NCI-H2227 treated with DMSO at 0.1 percent for 48 hours (cell line): ENCODE measurements around the gene FAM78A.
"Not testable (repeated sequence)": the region's sequence is repeated elsewhere in the genome, so short reads cannot be mapped to it uniquely, and the experiment has no call there.

ENCODE experiments used
- DNase-seq: peaks from one replicate; lab custom pipeline; 2025; lab: John Stamatoyannopoulos, UW

The FAM78A gene

GRCh38 chr9:131264231-131264630 is 12.1 kb downstream of the FAM78A start:
- DNase-seq = no peak

- DNase-seq = no peak
These were observed 12.6 kb downstream of the FAM78A start for GRCh38 chr9:131263701-131264100.

GRCh38 chr9:131263033-131263343 is 13.3 kb downstream of the FAM78A start:
- not testable (repeated sequence) for DNase-seq

GRCh38 chr9:131262327-131263032 is 13.8 kb downstream of the FAM78A start:
- no peak for DNase-seq

- DNase-seq = no peak
These were observed 15.4 kb downstream of the FAM78A start for GRCh38 chr9:131260751-131261452.

GRCh38 chr9:131259916-131260597 is 16.3 kb downstream of the FAM78A start:
- DNase-seq = no peak

- no peak for DNase-seq
These were observed 16.8 kb downstream of the FAM78A start for GRCh38 chr9:131259432-131259898.

- DNase-seq = no peak
These were observed 17.4 kb downstream of the FAM78A start for GRCh38 chr9:131258698-131259431.

GRCh38 chr9:131258186-131258585 is 18.1 kb downstream of the FAM78A start:
- DNase-seq = no peak

GRCh38 chr9:131257266-131258025 is 18.9 kb downstream of the FAM78A start:
- DNase-seq = no peak

- no peak for DNase-seq
These were observed 20.6 kb downstream of the FAM78A start for GRCh38 chr9:131255676-131256197.

- DNase-seq = no peak
These were observed 21.7 kb downstream of the FAM78A start for GRCh38 chr9:131254626-131255025.

- no peak for DNase-seq
These were observed 22.3 kb downstream of the FAM78A start for GRCh38 chr9:131253891-131254491.

- DNase-seq = no peak
These were observed 24.2 kb downstream of the FAM78A start for GRCh38 chr9:131252120-131252519.

GRCh38 chr9:131246618-131247017 is 29.7 kb downstream of the FAM78A start:
- no peak for DNase-seq

- not testable (repeated sequence) for DNase-seq
These were observed 32.0 kb downstream of the FAM78A start for GRCh38 chr9:131244331-131244730.

- DNase-seq = no peak
These were observed 36.0 kb downstream of the FAM78A start for GRCh38 chr9:131240047-131240921.

- no peak for DNase-seq
These were observed 36.9 kb downstream of the FAM78A start for GRCh38 chr9:131239161-131239975.

- DNase-seq = no peak
These were observed 37.8 kb downstream of the FAM78A start for GRCh38 chr9:131238402-131239021.
